Loucy (cell line): ENCODE data around the gene GSG1L.

Source experiments
- H2AFZ ChIP-seq: fragments of 200-600 bp; sonication (generic); 2 replicates; pipeline ENCODE4 v1.6.0; 2016; ENCODE audit warnings: antibody characterized with exemption, mild to moderate bottlenecking, low read length, moderate library complexity
- H3F3A ChIP-seq: fragments of 200-600 bp; 2 replicates; pipeline ENCODE4 v1.6.0; 2016; ENCODE audit warnings: antibody characterized with exemption, low read depth, mild to moderate bottlenecking
- H3K27me3 ChIP-seq: fragments of 200-600 bp; sonication (generic); 2 replicates; pipeline ENCODE4 v1.6.1; 2014; ENCODE audit warnings: low read length, mild to moderate bottlenecking; ENCODE audit not compliant: insufficient read depth, poor library complexity, severe bottlenecking
- H3K36me3 ChIP-seq: fragments of 200-600 bp; sonication (generic); 2 replicates; pipeline ENCODE4 v1.6.1; 2016; ENCODE audit warnings: low read length; ENCODE audit not compliant: insufficient read depth
- H3K4me1 ChIP-seq: fragments of 200-600 bp; sonication (generic); 2 replicates; pipeline ENCODE4 v1.5.1; 2014; ENCODE audit warnings: low read length, mild to moderate bottlenecking; ENCODE audit not compliant: insufficient read depth, poor library complexity, severe bottlenecking
- H3K4me2 ChIP-seq: fragments of 200-600 bp; sonication (generic); 2 replicates; pipeline ENCODE4 v1.6.0; 2014; ENCODE audit warnings: antibody characterized with exemption, low read length, low read depth, mild to moderate bottlenecking; ENCODE audit not compliant: poor library complexity, severe bottlenecking
- H3K4me3 ChIP-seq: fragments of 200-600 bp; sonication (generic); 2 replicates; pipeline ENCODE4 v1.5.1; 2014; ENCODE audit warnings: low read length, mild to moderate bottlenecking, mixed read lengths; ENCODE audit not compliant: poor library complexity, severe bottlenecking
- H3K79me2 ChIP-seq: fragments of 200-600 bp; sonication (generic); 2 replicates; pipeline ENCODE4 v1.6.1; 2014; ENCODE audit warnings: low read length; ENCODE audit not compliant: insufficient read depth
- H3K9ac ChIP-seq: fragments of 200-600 bp; sonication (generic); 2 replicates; pipeline ENCODE4 v1.6.0; 2014; ENCODE audit warnings: mild to moderate bottlenecking, low read depth, low read length, moderate library complexity; ENCODE audit not compliant: poor library complexity, severe bottlenecking
- H3K9me2 ChIP-seq: fragments of 200-600 bp; sonication (generic); replicated peaks from 2 replicates; pipeline ENCODE4 v1.6.1; 2016; ENCODE audit warnings: low read depth, low read length, mixed read lengths
- H3K9me3 ChIP-seq: fragments of 200-600 bp; sonication (generic); 2 replicates; pipeline ENCODE4 v1.6.1; 2014; ENCODE audit warnings: mild to moderate bottlenecking, antibody characterized with exemption, low read length, low read depth; ENCODE audit not compliant: insufficient read depth
- H4K20me1 ChIP-seq: fragments of 200-600 bp; sonication (generic); 2 replicates; pipeline ENCODE4 v1.6.0; 2014; ENCODE audit warnings: antibody characterized with exemption, low read length, mild to moderate bottlenecking; ENCODE audit not compliant: insufficient read depth, poor library complexity, severe bottlenecking
- EZH2phosphoT487 ChIP-seq: fragments of 200-600 bp; IDR thresholded peaks from 2 replicates; pipeline ENCODE4 v1.6.1; 2018; ENCODE audit warnings: antibody characterized with exemption, mild to moderate bottlenecking, moderate library complexity, borderline replicate concordance
- TF ChIP-seq, protein P1 (sequence below): fragments of 200-600 bp; sonication (generic); conservative IDR thresholded peaks from 2 replicates; pipeline ENCODE4 v1.5.1; 2014; ENCODE audit warnings: mild to moderate bottlenecking, antibody characterized with exemption, low read length

Gene GSG1L

DNA sequence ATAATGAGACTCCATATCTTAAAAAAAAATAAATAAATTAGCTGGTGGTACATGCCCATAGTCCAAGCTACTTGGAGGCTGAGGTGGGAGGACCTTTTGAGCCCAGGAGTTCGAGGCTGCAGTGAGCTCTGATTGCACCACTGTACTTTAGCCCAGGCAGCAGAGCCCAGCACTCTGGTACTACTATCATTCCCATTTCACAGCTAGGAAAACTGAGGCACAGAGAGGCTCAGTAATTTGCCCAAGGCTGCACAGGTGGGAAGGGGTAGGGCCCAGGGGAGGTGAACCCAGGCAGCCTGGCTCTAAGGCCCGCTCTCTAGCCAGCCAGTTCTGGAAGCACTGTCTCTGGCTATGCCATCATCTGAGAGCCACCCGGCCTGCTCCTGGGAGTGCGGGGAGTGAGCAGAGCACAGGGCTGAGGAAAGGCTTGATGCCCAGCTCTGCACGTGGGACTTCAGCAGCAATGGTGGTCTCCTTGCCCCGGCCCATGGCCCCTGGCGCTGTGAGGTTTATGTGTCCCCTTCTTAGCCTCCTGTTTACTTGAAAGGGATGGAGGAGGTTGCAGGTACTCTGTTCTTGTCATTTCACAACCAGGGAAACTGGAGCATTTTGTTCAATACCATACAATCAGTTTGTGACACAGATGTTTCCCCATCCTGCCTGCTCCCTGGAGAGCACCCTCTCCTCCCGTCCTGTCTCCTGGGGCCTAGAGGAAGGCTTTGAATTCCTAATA, 291.3 kb downstream of the GSG1L start:
- H3K9ac ChIP-seq, result no peak overlapping the region
- no peaks in the 10 kb centered on the region; the same call in 1 of the 2 replicates for H3K36me3 ChIP-seq
- no peaks in the 10 kb centered on the region for H3F3A ChIP-seq
- no peaks in the 10 kb centered on the region for H4K20me1 ChIP-seq
- TF ChIP-seq, protein P1, sequence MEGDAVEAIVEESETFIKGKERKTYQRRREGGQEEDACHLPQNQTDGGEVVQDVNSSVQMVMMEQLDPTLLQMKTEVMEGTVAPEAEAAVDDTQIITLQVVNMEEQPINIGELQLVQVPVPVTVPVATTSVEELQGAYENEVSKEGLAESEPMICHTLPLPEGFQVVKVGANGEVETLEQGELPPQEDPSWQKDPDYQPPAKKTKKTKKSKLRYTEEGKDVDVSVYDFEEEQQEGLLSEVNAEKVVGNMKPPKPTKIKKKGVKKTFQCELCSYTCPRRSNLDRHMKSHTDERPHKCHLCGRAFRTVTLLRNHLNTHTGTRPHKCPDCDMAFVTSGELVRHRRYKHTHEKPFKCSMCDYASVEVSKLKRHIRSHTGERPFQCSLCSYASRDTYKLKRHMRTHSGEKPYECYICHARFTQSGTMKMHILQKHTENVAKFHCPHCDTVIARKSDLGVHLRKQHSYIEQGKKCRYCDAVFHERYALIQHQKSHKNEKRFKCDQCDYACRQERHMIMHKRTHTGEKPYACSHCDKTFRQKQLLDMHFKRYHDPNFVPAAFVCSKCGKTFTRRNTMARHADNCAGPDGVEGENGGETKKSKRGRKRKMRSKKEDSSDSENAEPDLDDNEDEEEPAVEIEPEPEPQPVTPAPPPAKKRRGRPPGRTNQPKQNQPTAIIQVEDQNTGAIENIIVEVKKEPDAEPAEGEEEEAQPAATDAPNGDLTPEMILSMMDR, result no peak
- no peak for TF ChIP-seq EZH2phosphoT487
- no peaks in the 10 kb centered on the region for H3K9me2 ChIP-seq
- H3K4me2 ChIP-seq, result no peak overlapping the region
- no peaks in the 10 kb centered on the region for H3K27me3 ChIP-seq
- no peaks in the 10 kb centered on the region for H3K9me3 ChIP-seq
- no peaks in the 10 kb centered on the region for H3K79me2 ChIP-seq
- no peak overlapping the region for H3K4me3 ChIP-seq
- no peak overlapping the region for H2AFZ ChIP-seq
- no peaks in the 10 kb centered on the region for H3K4me1 ChIP-seq

- Histone ChIP-seq H3K36me3 (no peaks in the 10 kb centered on the region; the same call in 1 of the 2 replicates), H3K27me3 (no peaks in the 10 kb centered on the region), H3K4me3 (no peak overlapping the region), H4K20me1 (no peaks in the 10 kb centered on the region), H3K4me1 (no peaks in the 10 kb centered on the region), H3K9me3 (no peaks in the 10 kb centered on the region), H3F3A (no peaks in the 10 kb centered on the region), H3K79me2 (no peaks in the 10 kb centered on the region), H2AFZ (no peak overlapping the region), H3K4me2 (no peak overlapping the region), H3K9me2 (no peaks in the 10 kb centered on the region), H3K9ac (no peak overlapping the region)
- TF ChIP-seq, protein P1, result no peak
- TF ChIP-seq EZH2phosphoT487, result no peak
Observed at GRCh38 chr16:27771201-27771910, 292.2 kb downstream of the GSG1L start.

GRCh38 chr16:27770271-27771196, 293.0 kb downstream of the GSG1L start:
- Histone ChIP-seq H3K27me3 (no peaks in the 10 kb centered on the region), H2AFZ (no peak overlapping the region), H3K9me3 (no peaks in the 10 kb centered on the region), H4K20me1 (no peaks in the 10 kb centered on the region), H3K4me2 (no peak overlapping the region), H3K9ac (no peak overlapping the region), H3F3A (no peaks in the 10 kb centered on the region), H3K79me2 (no peaks in the 10 kb centered on the region), H3K4me3 (no peak overlapping the region), H3K9me2 (no peaks in the 10 kb centered on the region), H3K36me3 (no peaks in the 10 kb centered on the region; the same call in 1 of the 2 replicates), H3K4me1 (no peaks in the 10 kb centered on the region)
- TF ChIP-seq EZH2phosphoT487, result no peak
- TF ChIP-seq, protein P1, result no peak
